Glutamatergic neuron (in vitro differentiated cells): ENCODE measurements around the gene MACROD2. TPM values are rescaled to one million over a fixed set of nuclear protein-coding genes. Genes with fewer than 3 reads are reported as not detected.

Source experiments
- DNase-seq: peaks from one replicate; pipeline ENCODE4 v3.0.0; 2022
- H3K27ac Mint-ChIP-seq: one replicate; pipeline ENCODE4 v1.8.0; 2020; ENCODE audit warnings: mild to moderate bottlenecking, mixed read lengths, inconsistent platforms; ENCODE audit not compliant: unreplicated experiment
- H3K27me3 Mint-ChIP-seq: one replicate; pipeline ENCODE4 v1.8.0; 2020; ENCODE audit warnings: mild to moderate bottlenecking, moderate library complexity, mixed read lengths, inconsistent platforms; ENCODE audit not compliant: unreplicated experiment
- H3K36me3 Mint-ChIP-seq: one replicate; pipeline ENCODE4 v1.8.0; 2020; ENCODE audit warnings: mild to moderate bottlenecking, mixed read lengths, inconsistent platforms; ENCODE audit not compliant: unreplicated experiment
- H3K4me1 Mint-ChIP-seq: one replicate; pipeline ENCODE4 v1.8.0; 2020; ENCODE audit warnings: mild to moderate bottlenecking, low read depth, mixed read lengths, inconsistent platforms; ENCODE audit not compliant: unreplicated experiment
- H3K4me3 Mint-ChIP-seq: one replicate; pipeline ENCODE4 v1.8.0; 2020; ENCODE audit warnings: mild to moderate bottlenecking, mixed read lengths, inconsistent platforms; ENCODE audit not compliant: unreplicated experiment
- H3K9me3 Mint-ChIP-seq: one replicate; pipeline ENCODE4 v1.8.0; 2020; ENCODE audit warnings: mild to moderate bottlenecking, moderate library complexity, mixed read lengths, inconsistent platforms; ENCODE audit not compliant: unreplicated experiment
- CTCF ChIP-seq: fragments of 200-600 bp; sonication (generic); IDR thresholded peaks from one replicate; pipeline ENCODE4 v1.5.0; 2021; ENCODE audit not compliant: partially characterized antibody, unreplicated experiment
- total RNA-seq: library from RNA; stranded (reverse); fragmentation: NEBNext Ultra II Directional; extraction: Animal tissue kit (Norgen Biotek cat#: 25700); gene quantifications from one replicate; pipeline ENCODE4 v1.2.1, GENCODE V29; 2021; ENCODE audit not compliant: unreplicated experiment

Gene MACROD2
- total RNA-seq, 1 donor from 2014 or later, result 8.7 TPM

GRCh38 chr20:15836634-15837033 is 1841.3 kb downstream of the MACROD2 start:
- H3K4me1 Mint-ChIP-seq, result peaks cover 27% of the 10 kb centered on the region
- H3K9me3 Mint-ChIP-seq, result no peaks in the 10 kb centered on the region
- H3K27me3 Mint-ChIP-seq, result no peaks in the 10 kb centered on the region
- H3K36me3 Mint-ChIP-seq, result no peaks in the 10 kb centered on the region
- no peak overlapping the region for H3K27ac Mint-ChIP-seq
- no peak overlapping the region for H3K4me3 Mint-ChIP-seq
- DNase-seq, result no peak
- no peak for TF ChIP-seq CTCF

- DNase-seq, result no peak
- no peak for TF ChIP-seq CTCF
- no peaks in the 10 kb centered on the region for H3K36me3 Mint-ChIP-seq
- H3K27me3 Mint-ChIP-seq, result no peaks in the 10 kb centered on the region
- H3K27ac Mint-ChIP-seq, result no peak overlapping the region
- no peak overlapping the region for H3K4me3 Mint-ChIP-seq
- peaks cover 27% of the 10 kb centered on the region for H3K4me1 Mint-ChIP-seq
- H3K9me3 Mint-ChIP-seq, result no peaks in the 10 kb centered on the region
Measured at GRCh38 chr20:15837563-15837962, 1842.2 kb downstream of the MACROD2 start.

GRCh38 chr20:15838466-15838865 is 1843.2 kb downstream of the MACROD2 start:
- no peak for TF ChIP-seq CTCF
- H3K4me3 Mint-ChIP-seq, result no peak overlapping the region
- H3K36me3 Mint-ChIP-seq, result no peaks in the 10 kb centered on the region
- no peak for DNase-seq
- no peak overlapping the region for H3K27ac Mint-ChIP-seq
- no peaks in the 10 kb centered on the region for H3K9me3 Mint-ChIP-seq
- peaks cover 20% of the 10 kb centered on the region for H3K4me1 Mint-ChIP-seq
- no peaks in the 10 kb centered on the region for H3K27me3 Mint-ChIP-seq

- peaks cover 13% of the 10 kb centered on the region for H3K4me1 Mint-ChIP-seq
- H3K36me3 Mint-ChIP-seq, result no peaks in the 10 kb centered on the region
- peak overlapping the region; percentile 25 for H3K27ac Mint-ChIP-seq
- H3K4me3 Mint-ChIP-seq, result no peak overlapping the region
- no peaks in the 10 kb centered on the region for H3K9me3 Mint-ChIP-seq
- no peak for TF ChIP-seq CTCF
- no peak for DNase-seq
- no peaks in the 10 kb centered on the region for H3K27me3 Mint-ChIP-seq
Measured at GRCh38 chr20:15840636-15841301, 1845.5 kb downstream of the MACROD2 start.

GRCh38 chr20:15842872-15843271 is 1847.6 kb downstream of the MACROD2 start:
- H3K27ac Mint-ChIP-seq, result no peak overlapping the region
- no peak overlapping the region for H3K4me3 Mint-ChIP-seq
- no peaks in the 10 kb centered on the region for H3K9me3 Mint-ChIP-seq
- H3K27me3 Mint-ChIP-seq, result no peaks in the 10 kb centered on the region
- no peaks in the 10 kb centered on the region for H3K36me3 Mint-ChIP-seq
- no peak for TF ChIP-seq CTCF
- DNase-seq, result no peak
- peaks cover 7% of the 10 kb centered on the region for H3K4me1 Mint-ChIP-seq
